Frontal cortex (tissue), 4 donors: ENCODE data around the gene GMDS. TPM values are rescaled to one million over a fixed set of nuclear protein-coding genes. Genes with fewer than 3 reads are reported as not detected.

Experiments used
- DNase-seq, 2 donors: peaks; one replicate each; pipeline ENCODE4 v3.0.0; 2012; ENCODE audit warnings: low spot score in 2 of 2
- FAIRE-seq: peaks from 2 replicates; lab custom pipeline; 2012; peaks lifted over from hg19 to GRCh38; lab: Jason Lieb, UNC
- total RNA-seq: library from RNA; depleted of rRNA; stranded (reverse); fragments of >200 nt; gene quantifications from one replicate; pipeline ENCODE4 v1.2.3, GENCODE V29; 2014
- donor health status: control.
- donor health status: control.
- donor health status: control.

GMDS gene
- total RNA-seq, 1 donor from 2014 or later, result 5.3 TPM

DNA sequence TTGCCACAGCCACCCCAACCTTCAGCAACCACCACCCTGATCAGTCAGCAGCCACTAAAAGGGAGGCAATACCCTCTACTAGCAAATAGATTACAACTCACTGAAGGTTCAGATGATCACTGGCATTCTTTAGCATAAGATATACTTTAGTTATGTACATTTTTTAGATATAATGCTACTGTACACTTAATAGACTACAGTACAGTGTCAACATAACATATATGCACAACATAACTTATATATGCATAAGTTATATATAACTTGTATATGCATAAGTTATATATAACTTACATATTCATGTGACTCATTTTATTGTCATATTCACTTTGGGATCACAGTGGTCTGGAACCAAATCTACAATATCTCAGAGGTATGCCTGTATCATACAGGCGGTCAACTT lies 61.7 kb downstream of the GMDS start:
- no peak for FAIRE-seq

GRCh38 chr6:2183246-2183645 lies 62.2 kb downstream of the GMDS start:
- FAIRE-seq (no peak), DNase-seq (no peak)

More for the DNA sequence above, 61.7 kb downstream of the GMDS start:
- DNase-seq, result no peak

GRCh38 chr6:2182251-2182650 lies 63.2 kb downstream of the GMDS start:
- DNase-seq, result no peak
- FAIRE-seq, result no peak

DNA sequence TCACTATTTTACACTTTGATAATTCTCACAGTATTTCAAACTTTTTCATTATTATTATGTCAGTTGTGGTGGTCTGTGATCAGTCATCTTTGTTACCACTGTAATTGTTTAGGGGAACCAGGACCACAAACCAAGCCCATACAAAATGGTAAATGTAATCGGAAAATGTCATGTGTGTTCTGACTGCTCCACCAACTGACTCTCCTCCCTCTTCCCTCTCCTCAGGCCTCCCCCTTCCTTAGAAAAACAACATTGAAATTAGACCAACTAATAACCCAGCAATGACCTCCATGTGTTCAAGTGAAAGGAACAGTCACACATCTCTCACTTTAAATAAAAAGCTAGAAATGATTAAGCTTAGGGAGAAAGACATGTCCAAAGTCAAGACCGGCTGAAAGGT lies 63.8 kb downstream of the GMDS start:
- DNase-seq (no peak), FAIRE-seq (no peak)

GRCh38 chr6:2179950-2180349 lies 65.5 kb downstream of the GMDS start:
- no peak for FAIRE-seq
- DNase-seq, result no peak

DNA sequence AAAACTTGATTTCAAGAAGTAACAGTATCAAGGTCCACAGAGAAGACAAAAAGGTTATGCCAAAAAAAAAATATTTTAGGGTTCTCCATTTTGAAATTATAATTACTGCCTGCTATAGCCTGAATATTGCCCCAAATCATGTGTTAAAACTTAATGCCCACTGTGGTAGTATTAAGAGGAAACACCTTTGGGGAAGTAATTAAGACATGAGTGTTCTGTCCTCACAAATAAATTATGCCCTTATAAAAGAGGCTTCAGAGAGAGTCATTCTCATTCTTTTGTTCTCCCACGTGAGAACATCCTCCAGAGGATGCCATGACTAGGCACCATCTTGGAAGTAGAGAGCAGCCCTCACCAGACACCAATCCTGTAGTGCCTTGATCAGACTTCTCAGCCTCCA lies 66.2 kb downstream of the GMDS start:
- no peak for FAIRE-seq
- no peak for DNase-seq

DNA sequence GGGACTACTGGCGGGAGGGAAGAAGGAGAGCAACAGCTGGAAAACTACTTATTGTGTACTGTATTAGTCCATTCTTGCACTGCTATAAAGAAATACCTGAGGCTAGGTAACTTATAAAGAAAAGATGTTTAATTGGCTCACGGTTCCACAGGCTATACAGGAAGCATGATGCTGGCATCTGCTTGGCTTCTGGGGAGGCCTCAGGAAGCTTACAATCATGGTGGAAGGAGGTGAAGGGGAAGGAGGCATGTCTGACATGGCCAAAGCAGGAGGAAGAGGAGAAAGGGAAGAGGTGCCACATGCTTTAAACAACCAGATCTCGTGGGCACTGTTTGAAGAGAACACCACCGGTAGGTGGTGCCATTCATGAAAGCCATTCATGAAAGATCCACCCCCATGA lies 67.3 kb downstream of the GMDS start:
- FAIRE-seq (no peak), DNase-seq (no peak)

DNA sequence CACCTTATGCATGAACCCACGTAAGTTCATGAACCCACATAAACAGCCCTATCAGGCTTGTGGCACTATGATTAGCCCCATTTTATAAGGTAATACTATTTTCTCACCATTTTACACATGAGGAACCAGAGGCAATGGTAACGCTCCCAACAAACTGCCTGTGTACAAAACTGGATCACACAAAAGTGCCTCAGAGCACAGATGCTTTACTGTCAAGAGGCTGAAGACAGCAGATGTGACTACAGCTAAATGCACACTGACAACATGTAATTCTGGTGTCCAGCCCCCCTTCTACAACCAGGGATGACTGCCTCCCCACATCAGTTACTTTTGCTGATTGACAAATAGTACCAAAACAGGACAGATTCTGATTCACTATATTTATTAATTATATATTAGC lies 69.6 kb downstream of the GMDS start:
- FAIRE-seq, result no peak
- DNase-seq, result no peak

GRCh38 chr6:2173203-2173961 lies 72.0 kb downstream of the GMDS start:
- no peak for FAIRE-seq

DNA sequence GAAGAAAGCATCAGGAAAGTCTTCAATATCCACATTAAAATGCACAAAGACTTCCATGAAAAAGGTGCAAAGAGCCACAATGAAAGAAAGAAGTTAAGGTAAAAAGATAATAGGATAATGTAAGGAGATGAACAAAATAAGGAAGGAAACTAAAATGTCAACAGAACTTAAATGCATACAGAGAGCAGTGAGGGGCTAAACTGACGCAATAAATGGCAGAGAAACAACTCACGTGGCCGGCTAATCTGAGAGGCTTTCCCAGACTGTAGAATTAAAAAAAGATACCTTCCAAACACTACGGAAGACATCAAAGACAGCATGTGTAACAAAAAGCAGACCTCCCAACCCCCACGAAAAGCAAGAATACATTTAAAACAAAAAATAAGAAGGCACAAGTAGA lies 73.7 kb downstream of the GMDS start:
- FAIRE-seq (no peak), DNase-seq (no peak)

More at GRCh38 chr6:2173203-2173961, 72.0 kb downstream of the GMDS start:
- DNase-seq, result no peak

- FAIRE-seq (no peak), DNase-seq (no peak)
Measured at GRCh38 chr6:2168480-2168879, 76.9 kb downstream of the GMDS start.

DNA sequence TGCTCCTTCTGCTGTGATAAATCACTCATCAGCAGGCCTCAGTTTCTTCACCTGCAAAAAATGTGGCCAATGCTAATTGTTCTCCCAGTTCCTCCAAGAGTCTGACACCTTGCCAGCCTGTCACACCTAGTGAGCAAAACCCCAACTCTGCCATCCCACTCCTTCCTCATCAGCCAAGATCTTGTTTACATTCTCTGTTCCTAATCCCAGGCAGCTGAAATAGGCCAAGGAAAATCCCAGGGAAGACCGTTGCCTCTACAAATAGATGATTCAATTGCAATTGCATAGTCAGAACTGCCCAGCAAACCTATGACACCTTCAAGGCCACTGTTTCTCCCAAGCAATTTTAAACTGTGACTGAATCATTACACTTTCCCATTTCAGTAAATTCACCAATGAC lies 78.7 kb downstream of the GMDS start:
- no peak for FAIRE-seq
- no peak for DNase-seq

DNA sequence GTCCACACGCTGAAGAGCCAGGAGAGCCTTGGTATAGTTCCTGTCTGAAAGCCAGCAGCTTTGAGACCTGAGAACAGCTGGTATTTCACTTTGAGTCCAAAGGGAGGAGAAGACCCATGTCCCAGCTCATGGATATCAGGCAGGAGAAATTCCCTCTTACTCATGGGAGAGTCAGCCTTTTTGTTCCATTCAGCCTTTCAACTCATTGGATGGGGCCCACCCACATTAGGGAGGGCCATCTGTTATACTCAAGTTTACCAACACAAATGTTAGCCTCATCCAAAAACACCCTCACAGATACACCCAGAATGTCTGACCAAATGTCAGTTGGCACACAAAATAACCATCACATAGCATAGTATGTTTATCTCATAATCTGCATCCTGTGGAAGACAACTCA lies 80.1 kb downstream of the GMDS start:
- no peak for FAIRE-seq
- no peak for DNase-seq

GRCh38 chr6:2164481-2164880 lies 80.9 kb downstream of the GMDS start:
- DNase-seq (no peak), FAIRE-seq (no peak)

DNA sequence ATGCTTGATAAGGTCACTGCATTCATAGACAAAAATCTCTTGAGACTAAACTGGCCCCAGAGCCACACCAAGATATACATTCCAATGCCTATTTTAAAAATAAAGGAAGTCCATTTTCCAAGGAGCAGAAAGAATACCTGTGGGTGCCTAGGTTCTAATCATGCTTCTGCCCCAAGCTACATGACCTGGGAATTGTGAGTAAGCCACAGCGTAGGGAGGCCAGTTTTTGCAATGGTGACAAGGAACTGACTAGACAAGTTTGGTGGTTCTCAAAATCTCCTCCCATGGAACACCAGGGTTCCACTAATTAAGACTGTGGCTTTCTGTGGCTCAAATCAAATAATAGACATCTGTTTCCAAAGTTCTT lies 83.3 kb downstream of the GMDS start:
- DNase-seq (no peak), FAIRE-seq (no peak)

- no peak for DNase-seq
- FAIRE-seq, result no peak
Measured at GRCh38 chr6:2158596-2159271, 86.7 kb downstream of the GMDS start.

GRCh38 chr6:2157441-2158127 lies 87.8 kb downstream of the GMDS start:
- FAIRE-seq, result no peak
- DNase-seq, result no peak

DNA sequence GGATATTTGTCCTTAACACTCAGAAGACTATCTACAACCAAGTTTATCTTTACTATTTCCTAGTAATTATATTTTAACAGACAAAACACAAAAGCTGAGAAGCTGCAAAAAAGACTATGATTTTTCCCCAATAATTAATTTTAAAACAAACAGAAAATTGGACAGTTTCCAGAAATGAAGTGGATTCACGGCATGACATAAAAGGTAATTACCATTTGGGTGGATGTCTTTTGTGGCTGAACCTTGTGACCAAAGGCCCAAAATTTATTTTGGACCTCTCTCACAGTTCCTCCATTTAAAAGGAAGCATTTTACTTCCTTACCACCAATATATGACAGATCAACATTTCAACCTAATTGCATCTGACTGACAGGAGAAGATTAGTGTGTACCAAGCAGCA lies 90.2 kb downstream of the GMDS start:
- FAIRE-seq (no peak), DNase-seq (no peak)

- FAIRE-seq (no peak), DNase-seq (no peak)
Measured at GRCh38 chr6:2149361-2150006, 95.9 kb downstream of the GMDS start.

GRCh38 chr6:2148748-2149147 lies 96.7 kb downstream of the GMDS start:
- DNase-seq, result no peak

More at GRCh38 chr6:2148748-2149147, 96.7 kb downstream of the GMDS start:
- FAIRE-seq, result no peak
